Endodermal cell (in vitro differentiated cells): Measurements from ENCODE around the gene OTOG. TPM values are rescaled to one million over a fixed set of nuclear protein-coding genes. Genes with fewer than 3 reads are reported as not detected.
A peak's percentile ranks its signal among the peaks of the same experiment; 100 is the strongest.

ENCODE experiments used
- DNase-seq: peaks from one replicate; pipeline ENCODE4 v3.0.0-alpha.2; 2017
- H3K27ac ChIP-seq: 2 replicates; pipeline ENCODE4 v1.5.1; 2013; ENCODE audit warnings: mild to moderate bottlenecking, low read depth, low read length, moderate library complexity
- H3K27me3 ChIP-seq: 2 replicates; pipeline ENCODE4 v1.6.1; 2013; ENCODE audit warnings: mild to moderate bottlenecking, low read length, moderate library complexity; ENCODE audit not compliant: insufficient read depth, control insufficient read depth, poor library complexity, severe bottlenecking
- H3K36me3 ChIP-seq: 2 replicates; pipeline ENCODE4 v1.7.0; 2013; ENCODE audit warnings: mild to moderate bottlenecking, low read length, moderate library complexity; ENCODE audit not compliant: control insufficient read depth, insufficient read depth
- H3K4me1 ChIP-seq: one replicate; pipeline ENCODE4 v1.7.0; 2013; ENCODE audit warnings: low read length; ENCODE audit not compliant: control insufficient read depth, insufficient read depth
- H3K4me3 ChIP-seq: 2 replicates; pipeline ENCODE4 v1.5.1; 2013; ENCODE audit warnings: mild to moderate bottlenecking, low read length, moderate library complexity
- H3K9ac ChIP-seq: 2 replicates; pipeline ENCODE4 v1.6.1; 2013; ENCODE audit warnings: mild to moderate bottlenecking, low read length, moderate library complexity; ENCODE audit not compliant: poor library complexity, severe bottlenecking; ENCODE audit errors: extremely low read depth
- H3K9me3 ChIP-seq: 2 replicates; pipeline ENCODE4 v1.6.1; 2013; ENCODE audit warnings: mild to moderate bottlenecking, low read length, moderate library complexity; ENCODE audit not compliant: control insufficient read depth
- H3K27ac Mint-ChIP-seq: 2 replicates; pipeline ENCODE4 v1.8.0; 2020; ENCODE audit warnings: mixed read lengths
- H3K27me3 Mint-ChIP-seq: 2 replicates; pipeline ENCODE4 v1.8.0; 2021; ENCODE audit warnings: mild to moderate bottlenecking, mixed read lengths; ENCODE audit not compliant: insufficient read depth
- H3K36me3 Mint-ChIP-seq: 2 replicates; pipeline ENCODE4 v1.8.0; 2020; ENCODE audit warnings: low read depth, mixed read lengths
- H3K4me1 Mint-ChIP-seq: 2 replicates; pipeline ENCODE4 v1.8.0; 2020; ENCODE audit warnings: mixed read lengths
- H3K4me3 Mint-ChIP-seq: 2 replicates; pipeline ENCODE4 v1.8.0; 2020; ENCODE audit warnings: mild to moderate bottlenecking, moderate library complexity, mixed read lengths
- H3K9me3 Mint-ChIP-seq: 2 replicates; pipeline ENCODE4 v1.8.0; 2020; ENCODE audit warnings: mild to moderate bottlenecking, mixed read lengths
- WGBS, 2 experiments: methylation state at CpG; one replicate each; pipeline versions ENCODE4 v1.1.5 to v1.1.7; 2013; ENCODE audit warnings: missing lambda C conversion rate in 2 of 2, mixed read lengths in 1 of 2; ENCODE audit not compliant: insufficient coverage in 1 of 2, insufficient read length in 1 of 2; 5-methylcytosine and 5-hydroxymethylcytosine counted together
- total RNA-seq, 2 donors: library from RNA; stranded (reverse); fragmentation: NEBNext Ultra II Directional in 1 of 2; extraction: Animal tissue kit (Norgen Biotek cat#: 25700) in 1 of 2; gene quantifications; 2 replicates in 1 of 2; 3 replicates in 1 of 2; pipeline ENCODE4 v1.2.1, GENCODE V29; 2021
- TF ChIP-seq, protein P1 (sequence below): fragments of 200-600 bp; sonication (generic); conservative IDR thresholded peaks from 2 replicates; pipeline ENCODE4 v1.5.0; 2021; ENCODE audit warnings: antibody characterized with exemption, mild to moderate bottlenecking

The OTOG gene
- total RNA-seq, 2 donors from 2014 or later: 0.33 to 0.55 TPM

- Histone ChIP-seq H3K36me3 (no peaks in the 10 kb centered on the region), H3K9me3 (no peaks in the 10 kb centered on the region), H3K27me3 (peaks cover 15% of the 10 kb centered on the region), H3K27ac (no peak overlapping the region), H3K4me1 (no peaks in the 10 kb centered on the region), H3K9ac (no peak overlapping the region), H3K4me3 (no peak overlapping the region)
- DNase-seq: no peak
- Mint-ChIP-seq H3K4me1 (peaks cover 2% of the 10 kb centered on the region), H3K4me3 (no peak overlapping the region), H3K27ac (no peak overlapping the region), H3K36me3 (no peaks in the 10 kb centered on the region), H3K9me3 (no peaks in the 10 kb centered on the region), H3K27me3 (peaks cover 72% of the 10 kb centered on the region)
- WGBS, 2 experiments: 72% methylated on average over 3 of the region's 3 CpGs; no CpG with 5 or more reads in 1 of the 2 experiments
- TF ChIP-seq, protein P1, sequence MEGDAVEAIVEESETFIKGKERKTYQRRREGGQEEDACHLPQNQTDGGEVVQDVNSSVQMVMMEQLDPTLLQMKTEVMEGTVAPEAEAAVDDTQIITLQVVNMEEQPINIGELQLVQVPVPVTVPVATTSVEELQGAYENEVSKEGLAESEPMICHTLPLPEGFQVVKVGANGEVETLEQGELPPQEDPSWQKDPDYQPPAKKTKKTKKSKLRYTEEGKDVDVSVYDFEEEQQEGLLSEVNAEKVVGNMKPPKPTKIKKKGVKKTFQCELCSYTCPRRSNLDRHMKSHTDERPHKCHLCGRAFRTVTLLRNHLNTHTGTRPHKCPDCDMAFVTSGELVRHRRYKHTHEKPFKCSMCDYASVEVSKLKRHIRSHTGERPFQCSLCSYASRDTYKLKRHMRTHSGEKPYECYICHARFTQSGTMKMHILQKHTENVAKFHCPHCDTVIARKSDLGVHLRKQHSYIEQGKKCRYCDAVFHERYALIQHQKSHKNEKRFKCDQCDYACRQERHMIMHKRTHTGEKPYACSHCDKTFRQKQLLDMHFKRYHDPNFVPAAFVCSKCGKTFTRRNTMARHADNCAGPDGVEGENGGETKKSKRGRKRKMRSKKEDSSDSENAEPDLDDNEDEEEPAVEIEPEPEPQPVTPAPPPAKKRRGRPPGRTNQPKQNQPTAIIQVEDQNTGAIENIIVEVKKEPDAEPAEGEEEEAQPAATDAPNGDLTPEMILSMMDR: no peak
These were observed 25.3 kb downstream of the OTOG start for GRCh38 chr11:17572359-17572690.

DNA sequence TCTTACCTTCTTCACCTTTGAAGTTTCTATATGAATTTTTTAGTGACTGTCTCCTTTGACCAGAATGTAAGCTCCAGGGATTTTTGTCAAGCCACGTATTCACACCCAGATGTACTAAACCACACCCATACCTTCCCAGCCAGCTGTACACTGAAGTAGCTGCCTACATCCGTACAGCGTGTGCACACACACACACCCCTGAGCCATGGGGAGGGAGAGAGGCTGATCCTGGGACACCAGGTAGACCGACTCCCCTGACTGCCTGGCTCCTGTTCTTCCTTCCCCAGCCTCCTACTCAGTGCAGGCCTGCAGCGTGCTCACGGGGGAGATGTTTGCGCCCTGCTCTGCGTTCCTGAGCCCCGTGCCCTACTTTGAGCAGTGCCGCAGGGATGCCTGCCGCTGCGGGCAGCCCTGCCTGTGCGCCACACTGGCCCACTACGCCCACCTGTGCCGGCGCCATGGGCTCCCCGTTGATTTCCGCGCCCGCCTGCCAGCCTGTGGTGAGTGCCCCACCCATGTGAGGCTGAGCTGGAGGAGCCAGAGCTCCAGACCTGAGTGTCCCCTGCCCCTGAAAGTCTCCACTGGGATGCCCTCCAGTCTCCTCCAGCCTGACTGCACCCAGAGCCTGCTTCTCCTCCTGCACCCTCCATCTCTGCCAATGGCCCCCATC is 25.9 kb downstream of the OTOG start:
- DNase-seq: peak; percentile 32
- Histone ChIP-seq H3K9ac (no peak overlapping the region), H3K4me3 (no peak overlapping the region), H3K27me3 (peaks cover 15% of the 10 kb centered on the region), H3K9me3 (no peaks in the 10 kb centered on the region), H3K27ac (no peak overlapping the region), H3K4me1 (no peaks in the 10 kb centered on the region), H3K36me3 (no peaks in the 10 kb centered on the region)
- TF ChIP-seq, protein P1: no peak
- no peak overlapping the region for H3K4me3 Mint-ChIP-seq
- H3K27me3 Mint-ChIP-seq: peaks cover 78% of the 10 kb centered on the region
- H3K36me3 Mint-ChIP-seq: no peaks in the 10 kb centered on the region
- 84 to 92% methylated on average over 13 to 20 of the region's 20 CpGs for WGBS, 2 experiments
- H3K4me1 Mint-ChIP-seq: peaks cover 2% of the 10 kb centered on the region
- no peaks in the 10 kb centered on the region for H3K9me3 Mint-ChIP-seq
- H3K27ac Mint-ChIP-seq: no peak overlapping the region

GRCh38 chr11:17573526-17573925 is 26.5 kb downstream of the OTOG start:
- no peak overlapping the region for H3K4me3 ChIP-seq
- Mint-ChIP-seq H3K4me1 (peaks cover 2% of the 10 kb centered on the region), H3K36me3 (no peaks in the 10 kb centered on the region), H3K27ac (no peak overlapping the region), H3K9me3 (no peaks in the 10 kb centered on the region), H3K27me3 (peaks cover 81% of the 10 kb centered on the region), H3K4me3 (no peak overlapping the region)
- no peak overlapping the region for H3K27ac ChIP-seq
- 95% methylated on average over 3 of the region's 3 CpGs; no CpG with 5 or more reads in 1 of the 2 experiments for WGBS, 2 experiments
- no peaks in the 10 kb centered on the region for H3K36me3 ChIP-seq
- TF ChIP-seq, protein P1: no peak
- H3K9ac ChIP-seq: no peak overlapping the region
- peaks cover 15% of the 10 kb centered on the region for H3K27me3 ChIP-seq
- no peaks in the 10 kb centered on the region for H3K9me3 ChIP-seq
- H3K4me1 ChIP-seq: no peaks in the 10 kb centered on the region
- DNase-seq: no peak
